HG03354 (cell line): Measurements from ENCODE around the gene PVALEF.

ENCODE experiments used
- ATAC-seq: cut with Tn5 transposase; IDR thresholded peaks from one replicate; pipeline ENCODE4 v1.9.1; 2021; ENCODE audit warnings: mild to moderate bottlenecking; ENCODE audit not compliant: unreplicated experiment, poor library complexity, severe bottlenecking

Gene PVALEF

DNA sequence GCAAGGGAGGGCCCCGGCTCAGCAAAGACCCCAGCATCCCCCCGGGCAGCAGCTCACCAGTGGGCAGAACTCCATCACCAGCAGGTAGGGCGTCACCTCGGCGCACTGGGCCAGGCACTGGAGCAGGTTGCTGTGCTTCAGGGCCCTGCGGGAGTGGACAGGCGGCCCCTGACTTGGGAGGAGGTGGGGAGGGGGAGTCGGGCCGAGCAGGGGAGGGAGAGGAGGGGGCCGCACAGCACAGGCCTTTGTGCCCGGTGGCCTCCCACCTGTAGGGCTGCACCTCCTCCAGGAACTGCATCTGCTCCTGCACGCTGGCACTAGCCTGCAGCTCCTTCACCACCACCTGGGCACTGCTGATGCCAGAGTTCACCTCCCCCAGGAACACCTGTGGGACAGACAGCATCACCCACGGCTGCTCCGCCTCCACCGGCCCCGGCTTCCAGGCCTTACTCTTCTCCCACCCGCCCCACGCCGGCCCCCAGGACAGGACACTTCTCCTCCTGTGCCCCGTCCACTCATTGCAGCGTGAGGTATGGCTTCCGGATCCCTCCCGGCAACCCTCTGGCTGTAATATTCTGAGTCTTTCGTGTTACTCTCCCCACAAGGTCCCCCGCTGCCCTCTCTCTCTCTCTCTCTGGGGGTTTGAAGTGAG, 37.7 kb upstream of the PVALEF start:
- no peak for ATAC-seq

DNA sequence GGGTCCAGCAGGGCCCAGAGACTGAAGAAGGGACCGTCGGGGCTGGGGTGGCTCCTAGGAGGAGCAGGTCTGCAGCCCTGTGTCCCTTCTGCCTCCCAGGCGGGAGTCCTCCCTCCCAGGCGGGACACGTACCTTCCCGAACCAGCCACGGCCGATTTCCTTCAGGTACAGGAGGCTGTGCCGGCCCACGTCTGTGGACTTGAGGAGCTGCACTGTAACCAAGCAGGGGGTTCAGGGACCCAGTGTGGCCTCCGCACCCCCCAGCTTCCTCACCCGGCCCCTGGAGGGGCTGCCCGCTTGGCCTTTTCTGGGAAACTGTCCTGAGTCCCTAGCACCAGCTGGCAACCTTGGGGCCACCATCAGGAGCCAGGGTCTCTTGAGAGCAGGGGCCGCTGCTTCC, 37.0 kb upstream of the PVALEF start:
- no peak for ATAC-seq

DNA sequence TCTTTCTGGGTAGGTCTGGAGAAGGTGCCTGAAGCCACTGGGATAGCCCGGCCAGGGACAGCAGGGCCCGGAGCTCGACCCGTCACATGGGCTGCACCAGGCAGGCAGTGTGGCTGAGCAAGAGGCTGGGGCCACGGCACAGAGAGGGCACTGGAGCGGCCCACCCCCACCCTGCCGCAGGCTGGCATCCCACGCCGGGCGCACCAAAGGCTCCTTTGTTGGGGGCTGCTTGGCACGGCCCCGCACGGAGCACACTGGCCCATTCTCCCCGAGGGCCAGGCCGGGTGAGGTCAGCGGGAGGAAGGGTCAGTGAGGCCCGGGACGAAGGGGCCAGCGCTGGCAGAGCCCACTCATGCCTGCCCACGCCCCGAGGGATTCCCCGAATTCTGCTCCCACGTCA, 36.5 kb upstream of the PVALEF start:
- ATAC-seq: no peak

DNA sequence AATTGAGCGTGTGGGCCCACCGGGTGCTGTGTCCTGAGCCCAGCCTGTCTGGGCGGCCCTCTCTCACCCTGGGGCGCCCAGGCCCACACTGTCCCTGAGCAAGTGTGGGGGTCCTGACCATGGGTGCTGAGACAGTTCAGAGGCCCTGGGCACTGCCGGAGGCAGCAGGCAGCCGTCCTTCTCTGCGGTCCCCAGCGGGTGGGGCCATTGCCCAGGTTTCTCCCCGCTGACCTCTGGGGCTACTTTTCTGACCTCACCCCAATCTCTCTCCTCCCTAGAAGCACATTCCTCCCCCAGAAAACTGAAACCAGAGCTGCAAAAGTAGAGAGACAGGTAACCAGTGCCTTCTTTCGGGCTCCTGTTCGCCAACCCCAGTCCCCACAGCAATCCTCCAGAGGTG, 36.0 kb upstream of the PVALEF start:
- ATAC-seq: no peak

DNA sequence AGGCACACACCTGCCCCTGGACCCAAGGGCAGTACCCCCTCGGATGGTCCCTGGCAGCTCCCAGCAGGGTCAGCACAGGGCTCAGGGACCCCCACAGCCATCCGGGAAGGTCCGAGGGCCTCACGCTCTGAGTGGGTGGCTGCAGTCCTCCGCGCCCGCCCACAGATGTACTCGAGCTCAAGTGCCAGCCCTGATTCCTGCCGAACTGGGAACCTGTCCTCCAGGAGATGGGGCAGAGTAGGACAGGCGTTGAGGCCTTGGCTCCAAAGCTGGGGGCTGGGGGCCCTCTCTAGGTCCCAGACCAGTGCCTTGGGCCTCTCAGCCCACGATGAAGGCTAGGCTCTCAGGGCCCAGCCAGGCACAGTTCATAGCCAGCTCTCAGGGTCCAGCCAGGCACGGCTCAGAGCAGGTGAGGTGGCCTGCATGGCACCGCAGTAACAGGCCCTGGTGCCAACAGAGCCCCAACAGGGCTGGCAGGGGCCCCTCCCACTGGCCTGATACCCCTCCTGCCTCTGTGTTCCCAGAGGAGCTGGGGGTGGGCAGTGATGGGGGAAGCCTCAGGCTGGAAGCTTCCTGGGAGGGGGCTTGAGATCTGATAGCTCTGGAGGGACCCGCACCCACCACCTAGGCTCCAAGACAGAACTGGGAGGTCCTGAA, 35.5 kb upstream of the PVALEF start:
- ATAC-seq: no peak

DNA sequence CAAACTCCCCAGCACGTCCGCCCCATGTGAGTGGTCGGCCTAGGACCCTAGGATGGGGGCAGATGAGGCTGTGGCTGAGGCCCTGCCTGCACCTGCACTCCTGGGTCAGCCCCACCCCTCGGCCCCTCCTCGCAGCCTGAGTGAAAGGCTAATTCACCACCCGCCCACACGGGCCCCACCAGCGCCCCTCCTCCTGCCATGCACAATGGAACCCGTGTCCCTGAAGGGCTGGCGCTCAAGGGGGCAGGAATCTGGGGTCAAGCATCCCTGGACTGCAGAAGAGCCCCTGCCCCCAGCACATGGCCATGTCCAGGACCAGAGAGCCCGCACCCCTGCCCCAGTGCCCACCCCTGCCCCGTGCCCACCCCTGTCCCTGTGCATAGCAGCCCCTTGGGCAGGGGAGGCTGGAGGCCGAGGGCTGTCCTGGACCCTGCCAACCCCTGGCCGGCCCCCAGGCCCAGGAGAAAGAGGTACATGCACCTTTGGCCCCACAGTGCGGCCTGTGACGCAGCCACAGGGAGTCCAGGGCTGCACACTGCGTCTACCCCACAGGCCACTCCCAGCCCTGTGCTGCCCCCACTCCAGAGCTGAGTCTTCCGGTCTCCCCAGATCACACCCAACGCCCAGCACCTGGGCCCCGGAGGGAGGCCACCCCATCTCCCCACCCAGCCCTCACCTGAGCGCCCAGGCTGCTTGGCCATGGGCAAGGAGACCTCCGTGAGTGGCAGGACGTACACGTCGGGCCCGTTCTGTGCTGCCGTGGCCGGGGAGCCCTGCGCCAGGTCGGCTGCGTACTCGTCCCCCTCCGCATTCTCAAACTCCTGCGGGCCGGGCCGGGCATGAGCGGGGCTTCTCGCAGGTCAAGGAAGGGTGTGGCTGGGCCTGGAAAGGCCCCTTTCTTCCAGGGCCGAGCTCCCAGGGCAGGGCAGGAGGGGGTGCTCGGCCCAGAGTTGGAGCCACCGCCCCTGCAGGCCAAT, 34.6 kb upstream of the PVALEF start:
- ATAC-seq: no peak

DNA sequence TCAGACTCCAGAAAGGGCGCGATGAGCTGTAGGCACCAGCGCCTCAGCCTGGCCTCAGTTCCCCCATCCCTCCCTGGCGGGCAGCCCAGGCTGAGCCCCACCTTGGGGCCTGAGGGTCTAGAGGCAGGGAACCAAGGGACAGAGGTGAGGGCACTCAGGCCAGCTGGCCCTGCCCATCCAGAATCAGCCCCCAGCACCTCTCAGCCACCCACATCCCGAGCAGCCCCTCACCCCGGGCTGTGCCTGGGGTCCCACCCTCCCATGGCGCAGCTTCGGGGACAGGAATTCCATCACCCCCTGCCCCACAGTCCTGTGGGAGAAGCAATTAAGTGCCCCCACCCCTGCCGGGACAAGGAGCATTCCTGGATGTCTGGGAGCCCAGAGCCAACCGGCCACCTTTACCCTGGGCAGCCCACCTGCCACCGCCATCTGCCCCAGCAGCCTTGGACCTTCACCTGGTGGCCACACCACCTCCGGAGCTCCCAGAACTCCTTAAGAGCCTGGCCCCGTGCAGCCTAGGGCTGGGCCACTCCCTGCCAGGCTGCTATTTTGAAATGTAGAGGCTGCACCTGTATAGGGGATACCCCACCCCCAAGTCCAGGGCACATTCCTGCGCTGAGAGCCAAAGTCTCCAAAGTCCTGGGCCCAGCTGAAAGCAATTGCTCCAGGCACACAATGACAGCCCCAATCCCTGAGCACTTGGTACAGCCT, 33.7 kb upstream of the PVALEF start:
- no peak for ATAC-seq

DNA sequence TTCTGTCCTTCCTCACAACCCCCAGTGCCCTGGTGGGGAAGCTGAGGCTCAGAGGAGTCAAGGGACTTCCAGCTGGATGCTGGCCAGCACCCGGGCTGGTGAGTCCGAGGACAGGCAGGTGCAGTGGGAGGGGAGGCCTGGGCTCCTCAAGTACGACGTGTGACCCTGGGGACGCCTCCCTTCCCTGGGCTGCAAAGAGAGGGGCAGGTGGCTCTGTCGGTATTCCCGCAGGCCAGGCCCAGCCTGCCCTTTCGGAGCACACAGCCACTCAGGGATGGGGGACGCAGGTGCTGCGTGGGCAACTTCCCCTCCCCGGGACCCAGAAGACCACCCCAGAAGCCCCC, 33.1 kb upstream of the PVALEF start:
- ATAC-seq: no peak

DNA sequence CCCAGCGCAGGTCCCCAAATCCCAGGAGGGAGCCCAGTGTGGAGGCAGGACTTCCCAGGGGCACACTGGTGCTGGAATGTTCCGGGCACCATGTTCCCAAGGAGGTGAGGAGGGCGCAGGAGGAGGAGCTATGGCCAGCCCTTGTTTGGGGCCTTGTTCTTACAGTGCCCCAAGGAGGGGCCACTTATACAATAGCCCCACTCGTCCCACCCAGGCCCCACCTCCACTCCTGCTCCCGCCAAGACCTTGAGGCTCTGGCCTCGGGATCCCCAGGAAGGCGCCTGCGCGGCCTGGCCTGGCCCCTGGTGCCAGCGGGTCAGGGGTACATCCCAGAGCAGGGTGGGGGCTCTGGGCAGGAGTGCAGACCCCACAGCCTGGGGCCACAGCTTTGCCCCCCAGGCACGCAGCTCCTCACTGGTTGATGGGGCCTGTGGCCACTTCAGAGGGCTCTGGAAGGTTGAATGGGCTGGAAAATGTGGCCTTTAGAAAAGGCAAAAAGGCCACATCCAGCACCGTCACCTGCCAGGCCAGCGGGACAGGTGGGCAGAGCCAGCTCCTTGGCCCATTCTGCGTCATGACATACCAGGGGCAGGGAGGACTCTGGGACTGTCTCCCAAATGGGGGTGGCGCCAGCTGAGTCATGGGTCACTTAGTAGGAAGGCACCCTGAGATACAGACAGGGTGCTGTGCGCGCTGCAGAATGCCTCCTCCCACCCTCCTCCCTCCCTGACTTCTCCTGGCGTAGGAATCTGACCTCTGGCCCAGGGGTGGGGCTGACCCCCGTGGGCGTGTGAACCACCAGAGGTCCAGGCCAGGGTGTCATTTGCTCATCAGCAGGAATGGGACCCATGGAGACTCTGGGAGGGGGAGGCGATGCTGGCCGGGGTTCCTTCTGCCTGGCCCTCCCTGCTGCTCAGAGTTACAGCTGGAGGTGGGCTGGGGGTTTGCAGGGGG, 32.3 kb upstream of the PVALEF start:
- no peak for ATAC-seq

DNA sequence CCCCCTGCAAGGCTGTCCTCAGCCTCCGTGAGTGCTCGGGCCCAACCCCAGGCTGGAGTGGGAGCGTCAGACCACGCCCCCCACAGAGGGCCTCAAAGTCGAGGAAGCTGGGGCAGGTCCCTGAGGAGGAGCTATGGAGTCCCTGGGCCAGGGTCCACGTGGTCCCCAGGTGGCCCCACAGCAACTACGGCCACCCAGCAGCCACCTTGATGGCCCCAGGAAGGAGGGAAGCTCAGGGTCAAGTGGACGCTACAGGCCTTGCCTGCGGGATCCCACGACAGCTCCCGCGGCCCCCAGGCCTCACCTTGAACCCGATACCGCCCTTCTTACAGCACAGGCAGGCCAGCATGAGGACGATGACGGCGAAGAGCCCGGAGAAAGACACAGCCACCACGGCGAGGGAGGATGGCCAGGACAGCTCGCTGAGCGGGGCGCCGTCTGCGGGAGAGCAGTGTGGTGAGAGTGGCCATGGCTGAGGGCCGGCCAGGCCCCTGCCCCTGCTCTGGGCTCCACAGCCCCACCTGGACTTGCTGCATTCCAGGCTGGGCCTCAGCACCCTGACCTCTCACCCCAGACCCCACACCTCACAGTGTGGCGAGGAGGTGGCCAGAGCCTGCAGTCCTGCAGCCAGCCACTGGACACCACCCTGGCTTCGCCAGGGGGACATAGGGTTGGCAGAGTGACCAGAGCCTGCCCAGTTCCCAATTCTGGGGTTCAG, 31.1 kb upstream of the PVALEF start:
- no peak for ATAC-seq

DNA sequence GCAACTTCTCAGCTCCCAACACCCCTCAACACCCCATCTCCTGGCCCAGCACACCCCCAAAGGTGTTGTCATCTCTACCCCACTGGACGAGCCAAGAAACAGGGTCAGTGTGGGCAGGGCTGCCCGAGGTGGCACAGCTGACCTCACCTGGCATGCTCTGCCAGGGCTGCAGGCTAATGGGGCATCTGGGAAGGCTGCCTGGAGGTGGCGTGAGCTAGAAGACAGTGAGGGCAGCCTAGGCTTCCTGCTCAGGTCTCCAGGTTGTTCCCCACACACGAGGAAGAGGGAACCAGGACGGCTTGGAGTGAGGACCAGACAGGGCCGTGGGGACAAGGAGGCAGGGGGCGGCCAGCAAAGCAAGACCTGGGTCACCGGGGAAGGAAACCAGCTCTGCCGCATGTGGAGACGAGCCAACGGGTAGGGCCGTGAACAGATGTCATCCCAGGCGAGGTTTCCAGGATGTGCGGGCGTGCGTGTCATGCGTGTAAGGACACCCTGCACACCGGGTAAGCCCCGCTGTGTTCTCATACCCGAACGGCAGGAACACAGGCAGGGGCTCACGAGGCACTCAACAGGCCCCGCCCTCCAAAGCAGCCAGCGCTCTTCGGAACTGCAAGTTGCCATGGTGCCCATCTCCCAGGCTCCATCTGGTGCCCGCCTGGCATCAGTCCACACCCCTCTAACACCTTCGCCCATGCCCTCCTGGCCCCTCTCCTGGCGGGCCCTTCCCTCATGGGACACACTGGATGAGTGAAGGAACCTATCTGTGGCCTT, 29.6 kb upstream of the PVALEF start:
- ATAC-seq: no peak

DNA sequence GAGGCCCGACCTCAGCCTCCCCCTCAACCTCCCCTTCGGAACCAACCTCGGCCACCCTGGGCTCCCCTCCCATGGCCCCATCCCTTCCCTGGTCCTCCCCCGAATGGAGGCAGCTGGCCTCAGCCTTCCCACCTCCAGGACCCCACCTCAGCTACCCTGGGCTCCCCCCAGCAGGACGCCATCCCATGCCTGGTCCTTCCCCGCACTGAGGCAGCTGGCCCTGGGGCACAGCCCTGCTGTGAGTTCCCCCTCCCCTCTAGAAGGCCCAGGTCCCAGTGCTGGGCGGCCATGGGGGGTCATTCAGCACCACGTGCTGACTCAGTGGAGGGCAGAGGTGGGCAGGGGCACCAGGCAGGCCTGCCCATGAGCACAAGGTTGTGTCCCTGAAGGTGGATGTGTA, 28.9 kb upstream of the PVALEF start:
- ATAC-seq: no peak

DNA sequence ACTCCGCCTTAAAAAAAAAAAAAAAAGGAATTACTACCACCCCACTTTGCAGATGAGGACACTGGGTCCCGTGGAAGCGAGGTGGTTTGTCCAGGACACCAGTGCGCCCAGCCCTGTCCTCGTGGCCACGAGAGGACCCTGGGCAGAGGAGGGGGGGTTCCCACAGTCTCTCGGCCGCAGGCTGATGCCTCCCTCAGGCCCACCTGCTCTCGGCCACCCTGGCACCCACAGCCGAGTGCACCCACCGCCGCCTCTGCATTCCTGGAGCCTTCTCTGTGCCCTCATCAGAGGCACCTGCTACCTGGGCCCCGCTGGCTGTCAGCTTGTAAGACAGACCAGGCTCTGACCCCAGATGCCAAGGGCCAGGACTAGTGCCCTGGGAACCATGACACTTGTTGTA, 28.1 kb upstream of the PVALEF start:
- ATAC-seq: no peak

DNA sequence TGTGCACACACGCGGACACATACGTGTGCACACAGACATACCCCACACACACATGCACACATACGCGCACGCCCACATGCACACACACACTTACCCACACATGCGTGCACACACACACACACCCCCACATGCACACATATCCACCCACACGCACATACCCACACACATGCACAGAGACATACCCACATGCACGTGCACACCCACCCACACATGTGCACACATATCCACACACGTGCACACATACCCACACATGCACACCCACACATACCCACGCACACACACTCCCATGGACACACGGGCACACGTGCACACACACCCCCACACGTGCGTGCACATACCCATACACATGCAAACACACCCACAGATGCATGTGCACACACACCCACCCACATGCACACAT, 27.2 kb upstream of the PVALEF start:
- no peak for ATAC-seq

DNA sequence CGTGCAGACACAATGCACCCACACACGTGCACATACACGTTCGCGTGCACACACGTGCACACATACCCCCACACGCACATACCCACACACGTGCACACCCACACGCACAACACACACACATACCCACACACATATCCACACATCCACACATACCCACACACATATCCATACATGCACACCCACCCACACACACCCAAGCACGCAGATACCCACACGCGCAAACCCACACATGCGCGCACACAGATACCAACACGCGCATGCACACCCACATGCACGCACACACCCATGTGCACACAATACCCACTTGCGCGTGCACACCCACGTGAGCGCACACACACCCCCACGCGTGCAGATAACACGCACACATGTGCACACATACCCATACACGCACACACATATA, 26.8 kb upstream of the PVALEF start:
- no peak for ATAC-seq

DNA sequence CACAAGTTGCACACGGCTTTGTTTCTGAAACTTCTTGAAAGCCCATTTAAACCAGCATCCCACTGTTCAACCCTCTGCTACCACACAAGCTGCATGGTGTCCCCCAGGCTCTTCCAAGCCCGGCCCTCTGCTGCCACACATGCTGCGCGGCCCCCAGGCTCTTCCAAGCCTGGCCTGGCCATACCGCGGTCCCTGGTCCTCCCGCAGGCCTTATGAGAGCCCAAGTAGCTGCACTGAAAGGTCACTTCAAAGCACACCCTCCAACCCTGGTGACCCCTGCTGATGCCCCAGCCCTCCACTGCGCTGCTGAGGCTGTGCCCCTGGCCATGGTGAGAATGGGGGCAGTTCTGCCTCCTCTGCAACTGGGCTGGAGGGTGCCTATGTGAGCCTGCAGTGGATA, 25.9 kb upstream of the PVALEF start:
- no peak for ATAC-seq

DNA sequence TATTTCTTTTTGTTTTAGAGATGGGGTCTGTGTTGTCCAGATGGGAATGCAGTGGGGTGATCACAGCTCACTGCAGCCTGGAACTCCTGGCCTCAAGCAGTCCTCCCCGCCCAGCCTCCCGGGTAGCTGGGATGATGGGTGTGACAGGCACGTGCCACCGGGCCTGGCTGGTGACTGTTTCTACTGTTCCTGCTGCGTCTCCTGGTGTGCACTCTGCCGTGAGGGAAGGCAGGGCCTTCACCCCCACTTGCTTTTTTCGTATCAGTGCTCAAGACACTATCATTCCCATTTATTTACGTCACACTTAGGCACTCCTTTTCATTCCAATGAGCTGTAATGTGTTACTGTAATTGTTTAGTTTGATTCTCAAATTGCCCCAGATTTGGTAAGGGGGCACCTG, 25.3 kb upstream of the PVALEF start:
- no peak for ATAC-seq

DNA sequence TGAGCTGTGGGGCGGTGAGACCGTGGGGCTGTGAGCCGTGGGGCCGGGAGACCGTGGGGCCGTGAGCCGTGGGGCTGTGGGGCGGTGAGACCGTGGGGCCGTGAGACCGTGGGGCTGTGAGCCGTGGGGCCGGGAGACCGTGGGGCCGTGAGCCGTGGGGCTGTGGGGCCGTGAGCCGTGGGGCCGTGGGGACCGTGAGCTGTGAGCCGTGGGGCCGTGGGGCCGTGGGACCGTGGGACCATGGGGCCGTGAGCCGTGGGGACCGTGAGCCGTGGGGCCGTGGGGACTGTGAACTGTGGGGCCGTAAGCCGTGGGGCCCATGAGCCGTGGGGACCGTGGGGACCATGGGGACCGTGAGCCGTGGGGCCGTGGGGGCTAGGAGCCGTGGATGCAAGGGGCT, 24.6 kb upstream of the PVALEF start:
- no peak for ATAC-seq
